ENCODE measurements around the gene CHRNA1.

CHRNA1 gene

GRCh38 chr2:174764280-174765255, at the start of gene CHRNA1:
Gene CHRNA1 (minus strand): TSS chr2:174764472. CDS start chr2:174764394, 78 bp downstream.
- peak; percentile 74 for DNase-seq (ENCODE audit: low spot score)

- DNase-seq (ENCODE audit: low spot score): no peak
Observed at GRCh38 chr2:174812037-174812436, 47.8 kb upstream of the CHRNA1 start.

GRCh38 chr2:174807931-174808330, 43.7 kb upstream of the CHRNA1 start:
- DNase-seq (ENCODE audit: low spot score): no peak

GRCh38 chr2:174805803-174806202, 41.5 kb upstream of the CHRNA1 start:
- no peak for DNase-seq (ENCODE audit: low spot score)

GRCh38 chr2:174802459-174802858, 38.2 kb upstream of the CHRNA1 start:
- DNase-seq (ENCODE audit: low spot score): no peak

- DNase-seq (ENCODE audit: low spot score): no peak
Observed at GRCh38 chr2:174800436-174801205, 36.3 kb upstream of the CHRNA1 start.

- DNase-seq (ENCODE audit: low spot score): no peak
Observed at GRCh38 chr2:174798801-174799200, 34.5 kb upstream of the CHRNA1 start.

- DNase-seq (ENCODE audit: low spot score): no peak
Observed at GRCh38 chr2:174797781-174798276, 33.6 kb upstream of the CHRNA1 start.

- no peak for DNase-seq (ENCODE audit: low spot score)
Observed at GRCh38 chr2:174796319-174796771, 32.1 kb upstream of the CHRNA1 start.

- no peak for DNase-seq (ENCODE audit: low spot score)
Observed at GRCh38 chr2:174794851-174795374, 30.6 kb upstream of the CHRNA1 start.

GRCh38 chr2:174792309-174793025, 28.2 kb upstream of the CHRNA1 start:
- DNase-seq (ENCODE audit: low spot score): no peak

- no peak for DNase-seq (ENCODE audit: low spot score)
Observed at GRCh38 chr2:174791746-174792280, 27.5 kb upstream of the CHRNA1 start.

- no peak for DNase-seq (ENCODE audit: low spot score)
Observed at GRCh38 chr2:174791020-174791419, 26.7 kb upstream of the CHRNA1 start.

GRCh38 chr2:174789001-174789400, 24.7 kb upstream of the CHRNA1 start:
- DNase-seq (ENCODE audit: low spot score): no peak

- DNase-seq (ENCODE audit: low spot score): no peak
Observed at GRCh38 chr2:174788291-174788929, 24.1 kb upstream of the CHRNA1 start.

- DNase-seq (ENCODE audit: low spot score): peak; percentile 81
Observed at GRCh38 chr2:174787487-174788205, 23.4 kb upstream of the CHRNA1 start.

- no peak for DNase-seq (ENCODE audit: low spot score)
Observed at GRCh38 chr2:174786066-174786725, 21.9 kb upstream of the CHRNA1 start.

- no peak for DNase-seq (ENCODE audit: low spot score)
Observed at GRCh38 chr2:174785481-174785880, 21.2 kb upstream of the CHRNA1 start.

GRCh38 chr2:174784909-174785308, 20.6 kb upstream of the CHRNA1 start:
- DNase-seq (ENCODE audit: low spot score): no peak

GRCh38 chr2:174784316-174784715, 20.0 kb upstream of the CHRNA1 start:
- no peak for DNase-seq (ENCODE audit: low spot score)

Measured in left forelimb (tissue), 1 donor.